GM19395 (cell line): Measurements from ENCODE around the gene PRSS48.
"Not testable (repeated sequence)": the region's sequence is repeated elsewhere in the genome, so short reads cannot be mapped to it uniquely, and the experiment has no call there.

Experiments
- ATAC-seq: cut with Tn5 transposase; IDR thresholded peaks from one replicate; pipeline ENCODE4 v1.9.1; 2021; ENCODE audit warnings: mild to moderate bottlenecking, moderate library complexity; ENCODE audit not compliant: unreplicated experiment

Gene PRSS48

GRCh38 chr4:151276787-151277562 is at the start of gene PRSS48:
Gene PRSS48, plus strand, starts transcription at chr4:151277161. Its CDS starts 12 bp downstream, at chr4:151277173.
- no peak for ATAC-seq

- no peak for ATAC-seq
Observed at GRCh38 chr4:151227172-151227571, 49.8 kb upstream of the PRSS48 start.

GRCh38 chr4:151227731-151228130 is 49.2 kb upstream of the PRSS48 start:
- no peak for ATAC-seq

- ATAC-seq, result no peak
Observed at GRCh38 chr4:151228189-151229119, 48.5 kb upstream of the PRSS48 start.

- ATAC-seq, result no peak
Observed at GRCh38 chr4:151231915-151232595, 44.9 kb upstream of the PRSS48 start.

- no peak for ATAC-seq
Observed at GRCh38 chr4:151233600-151233999, 43.4 kb upstream of the PRSS48 start.

- ATAC-seq, result not testable (repeated sequence)
Observed at GRCh38 chr4:151235373-151235772, 41.6 kb upstream of the PRSS48 start.

GRCh38 chr4:151236036-151236435 is 40.9 kb upstream of the PRSS48 start:
- no peak for ATAC-seq

GRCh38 chr4:151238477-151238876 is 38.5 kb upstream of the PRSS48 start:
- ATAC-seq, result no peak

- ATAC-seq, result no peak
Observed at GRCh38 chr4:151239608-151240007, 37.4 kb upstream of the PRSS48 start.

GRCh38 chr4:151242305-151242704 is 34.7 kb upstream of the PRSS48 start:
- ATAC-seq, result no peak

GRCh38 chr4:151246742-151247141 is 30.2 kb upstream of the PRSS48 start:
- ATAC-seq, result no peak

- no peak for ATAC-seq
Observed at GRCh38 chr4:151247395-151247794, 29.6 kb upstream of the PRSS48 start.

GRCh38 chr4:151248519-151248918 is 28.4 kb upstream of the PRSS48 start:
- ATAC-seq, result no peak

GRCh38 chr4:151250706-151251105 is 26.3 kb upstream of the PRSS48 start:
- ATAC-seq, result no peak

GRCh38 chr4:151251603-151252304 is 25.2 kb upstream of the PRSS48 start:
- ATAC-seq, result no peak

- ATAC-seq, result not testable (repeated sequence)
Observed at GRCh38 chr4:151255226-151255625, 21.7 kb upstream of the PRSS48 start.

GRCh38 chr4:151255680-151256079 is 21.3 kb upstream of the PRSS48 start:
- ATAC-seq, result not testable (repeated sequence)

- ATAC-seq, result no peak
Observed at GRCh38 chr4:151256134-151256533, 20.8 kb upstream of the PRSS48 start.

GRCh38 chr4:151257704-151258103 is 19.3 kb upstream of the PRSS48 start:
- ATAC-seq, result no peak

- ATAC-seq, result no peak
Observed at GRCh38 chr4:151259752-151260151, 17.2 kb upstream of the PRSS48 start.
